ENCODE measurements around the gene EHBP1.
"Not testable (repeated sequence)": the region's sequence is repeated elsewhere in the genome, so short reads cannot be mapped to it uniquely, and the experiment has no call there.

EHBP1 gene

GRCh38 chr2:63058144-63058920 lies 352.8 kb downstream of the EHBP1 start:
- no peak overlapping the region for H3K4me3 ChIP-seq (ENCODE audit: low read depth, low read length)

- H3K4me3 ChIP-seq (ENCODE audit: low read depth, low read length), result no peak overlapping the region
These were observed 353.6 kb downstream of the EHBP1 start for GRCh38 chr2:63058921-63059792.

GRCh38 chr2:63059793-63060471 lies 354.4 kb downstream of the EHBP1 start:
- H3K4me3 ChIP-seq (ENCODE audit: low read depth, low read length), result no peak overlapping the region

- no peak overlapping the region for H3K4me3 ChIP-seq (ENCODE audit: low read depth, low read length)
These were observed 355.0 kb downstream of the EHBP1 start for GRCh38 chr2:63060472-63060991.

GRCh38 chr2:63064197-63064596 lies 358.7 kb downstream of the EHBP1 start:
- H3K4me3 ChIP-seq (ENCODE audit: low read depth, low read length), result no peak overlapping the region

GRCh38 chr2:63064661-63065060 lies 359.1 kb downstream of the EHBP1 start:
- no peak overlapping the region for H3K4me3 ChIP-seq (ENCODE audit: low read depth, low read length)

GRCh38 chr2:63066265-63066664 lies 360.8 kb downstream of the EHBP1 start:
- no peak overlapping the region for H3K4me3 ChIP-seq (ENCODE audit: low read depth, low read length)

DNA sequence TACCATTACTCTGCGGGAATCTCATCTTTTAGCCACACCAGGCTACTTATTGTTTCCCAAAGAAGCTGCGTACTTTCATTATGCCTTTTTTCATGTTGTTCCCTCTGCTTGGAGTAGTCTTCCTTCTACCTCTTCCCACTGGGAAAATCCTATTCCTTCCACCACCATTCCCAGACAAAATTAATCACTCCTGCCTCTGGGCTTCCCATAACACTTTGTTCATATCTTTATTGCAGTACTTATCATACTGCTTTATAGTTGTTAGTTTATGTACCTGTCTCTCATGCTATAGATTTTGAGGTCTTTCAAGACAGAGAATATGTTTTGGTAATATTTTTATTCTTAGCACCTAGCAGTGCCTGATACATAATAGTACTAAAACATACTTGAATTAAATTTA lies 361.3 kb downstream of the EHBP1 start:
- H3K4me3 ChIP-seq (ENCODE audit: low read depth, low read length), result no peak overlapping the region

DNA sequence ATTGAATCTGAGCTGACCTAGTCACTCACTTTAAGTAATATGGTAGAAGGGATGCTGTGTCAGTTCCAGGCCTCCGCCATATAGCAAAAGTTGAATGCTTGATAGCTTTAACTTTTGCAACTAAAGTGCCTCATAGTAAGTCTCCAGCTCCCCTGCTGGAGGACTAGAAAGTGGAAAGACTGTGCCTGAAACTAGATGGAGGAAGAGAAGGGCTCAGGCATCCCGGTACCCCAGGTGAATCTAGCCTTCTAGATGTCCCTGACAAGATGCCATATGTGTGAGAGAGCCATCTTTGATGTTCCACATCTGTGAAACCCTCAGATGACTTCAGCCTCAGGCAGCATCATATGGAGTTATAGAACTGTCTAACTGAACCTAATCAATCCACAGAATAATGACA lies 366.2 kb downstream of the EHBP1 start:
- H3K4me3 ChIP-seq (ENCODE audit: low read depth, low read length), result no peak overlapping the region

DNA sequence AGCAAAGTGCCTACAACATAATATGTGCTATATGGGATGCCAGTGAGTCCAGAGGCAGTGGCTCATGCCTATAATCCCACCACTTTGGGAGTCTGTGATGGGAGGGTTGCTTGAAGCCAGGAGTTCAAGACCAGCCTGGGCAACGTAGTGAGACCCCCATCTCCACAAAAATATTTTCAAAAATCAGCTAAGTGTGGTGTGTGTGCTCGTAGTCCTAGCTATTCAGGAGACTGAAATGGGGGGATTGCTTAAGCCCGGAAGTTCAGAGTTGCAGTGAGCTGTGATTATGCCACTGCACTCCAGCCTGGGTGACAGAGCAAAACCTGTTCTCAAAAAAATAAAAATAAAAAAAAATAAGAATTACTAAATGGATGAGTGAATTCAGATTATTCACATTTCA lies 368.5 kb downstream of the EHBP1 start:
- H3K4me3 ChIP-seq (ENCODE audit: low read depth, low read length), result no peak overlapping the region

DNA sequence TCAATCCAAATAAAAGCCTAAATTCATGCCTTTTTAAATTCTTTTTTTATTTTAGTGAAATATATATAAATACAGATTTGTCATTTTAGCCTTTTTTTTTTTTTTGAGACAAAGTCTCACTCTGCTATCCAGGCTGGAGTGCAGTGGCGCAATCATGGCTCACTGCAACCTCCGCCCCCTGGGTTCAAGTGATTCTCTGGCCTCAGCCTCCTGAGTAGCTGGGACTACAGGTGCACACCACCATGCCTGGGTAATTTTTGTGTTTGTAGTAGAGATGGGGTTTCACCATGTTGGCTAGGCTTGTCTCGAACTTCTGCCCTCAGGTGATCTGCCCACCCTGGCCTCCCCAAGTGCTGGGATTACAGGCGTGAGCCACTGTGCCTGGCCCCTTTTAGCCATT lies 368.9 kb downstream of the EHBP1 start:
- not testable (repeated sequence) for H3K4me3 ChIP-seq (ENCODE audit: low read depth, low read length)

DNA sequence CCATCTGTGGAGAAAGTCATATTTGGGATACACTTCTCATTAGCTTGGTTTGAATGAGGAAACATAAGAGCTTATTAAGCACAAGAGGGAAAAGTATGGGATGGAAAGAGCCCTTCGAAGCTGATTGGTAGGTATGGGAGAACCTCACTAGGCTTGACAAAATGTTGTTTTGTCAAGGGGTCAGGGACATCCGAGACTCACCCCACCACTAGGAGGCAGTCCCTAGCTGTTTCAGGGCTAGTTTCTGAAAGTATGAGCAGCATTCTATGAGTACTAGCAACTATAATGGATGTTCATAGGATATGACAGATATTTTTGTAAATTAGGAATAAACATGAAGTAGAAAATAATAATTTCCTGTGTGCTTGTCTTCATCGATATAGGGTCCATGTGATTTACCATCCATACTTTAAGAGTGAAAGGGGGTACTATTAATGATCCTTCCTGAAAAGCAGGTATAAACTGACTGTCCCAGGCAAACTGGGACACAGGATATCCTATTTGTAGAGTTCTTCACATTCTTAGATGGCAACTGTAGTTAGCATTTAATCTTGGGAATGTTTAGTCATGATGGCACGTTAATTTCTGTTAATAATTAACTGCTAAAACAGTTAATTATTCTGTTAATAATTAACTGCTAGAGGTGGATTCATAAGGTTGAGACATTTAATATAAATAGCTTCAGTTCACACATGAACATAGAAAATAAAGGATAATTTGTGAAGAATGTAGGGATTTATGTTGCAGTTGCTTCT lies 373.5 kb downstream of the EHBP1 start:
- no peak overlapping the region for H3K4me3 ChIP-seq (ENCODE audit: low read depth, low read length)

DNA sequence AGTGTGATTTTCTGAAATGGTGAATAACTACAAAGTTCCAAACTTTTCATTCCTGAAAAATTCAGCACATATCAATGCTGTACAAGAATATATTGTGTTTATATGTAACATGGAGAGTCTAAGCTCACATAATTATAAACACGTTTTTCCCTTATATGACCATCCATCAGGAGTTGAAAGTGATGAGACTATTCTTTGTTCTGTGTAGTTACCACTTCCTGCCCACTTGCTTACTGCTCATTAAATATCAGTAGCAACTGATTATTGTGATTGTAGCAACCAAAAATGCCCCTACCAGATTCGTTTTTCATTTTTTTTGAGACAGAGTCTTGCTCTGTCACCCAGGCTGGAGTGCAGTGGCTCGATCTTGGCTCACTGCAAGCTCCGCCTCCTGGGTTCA lies 375.9 kb downstream of the EHBP1 start:
- H3K4me3 ChIP-seq (ENCODE audit: low read depth, low read length), result no peak overlapping the region

GRCh38 chr2:63086687-63087086 lies 381.2 kb downstream of the EHBP1 start:
- no peak overlapping the region for H3K4me3 ChIP-seq (ENCODE audit: low read depth, low read length)

DNA sequence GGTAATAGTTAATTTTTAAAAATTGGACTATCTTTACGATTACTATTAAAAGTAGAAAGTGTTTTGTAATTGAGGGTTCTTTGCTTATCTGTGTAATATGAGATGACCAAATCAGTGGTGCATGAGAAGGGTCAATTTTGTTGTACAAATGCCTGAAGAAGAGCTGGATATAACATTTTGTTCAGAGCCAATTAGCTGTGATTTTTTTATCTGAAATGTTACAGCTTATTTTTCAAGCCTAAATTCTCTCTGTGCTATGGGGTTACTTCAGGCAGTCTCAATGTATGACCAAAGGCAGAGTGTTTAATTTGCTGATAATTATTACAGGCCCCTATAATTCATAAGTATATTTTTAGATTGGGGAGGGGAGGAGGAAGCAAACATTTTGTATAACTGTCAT lies 386.9 kb downstream of the EHBP1 start:
- H3K4me3 ChIP-seq (ENCODE audit: low read depth, low read length), result no peak overlapping the region

DNA sequence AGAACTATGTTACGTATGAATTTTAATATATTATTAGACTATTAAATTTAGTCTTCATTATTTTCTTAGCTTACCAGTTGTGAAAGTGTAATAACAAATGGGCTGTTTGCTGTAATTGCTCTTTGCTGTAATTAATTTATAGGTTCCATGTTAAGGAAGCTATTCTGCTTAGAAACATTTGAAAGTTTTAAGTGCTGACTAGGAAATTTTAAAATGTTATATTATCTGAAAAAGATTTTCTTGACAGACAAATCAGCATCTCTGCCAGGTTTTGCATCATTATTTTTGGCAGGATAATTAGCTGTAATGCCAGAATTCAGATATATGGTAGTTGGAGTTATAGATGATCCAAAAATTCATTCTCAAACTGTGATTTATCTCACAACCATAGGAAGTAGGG lies 387.3 kb downstream of the EHBP1 start:
- H3K4me3 ChIP-seq (ENCODE audit: low read depth, low read length), result no peak overlapping the region

- H3K4me3 ChIP-seq (ENCODE audit: low read depth, low read length), result no peak overlapping the region
These were observed 388.0 kb downstream of the EHBP1 start for GRCh38 chr2:63093502-63093901.
